Measurements from ENCODE around the gene ANKRD18B.
"Not testable (repeated sequence)": the region's sequence is repeated elsewhere in the genome, so short reads cannot be mapped to it uniquely, and the experiment has no call there.

DNA sequence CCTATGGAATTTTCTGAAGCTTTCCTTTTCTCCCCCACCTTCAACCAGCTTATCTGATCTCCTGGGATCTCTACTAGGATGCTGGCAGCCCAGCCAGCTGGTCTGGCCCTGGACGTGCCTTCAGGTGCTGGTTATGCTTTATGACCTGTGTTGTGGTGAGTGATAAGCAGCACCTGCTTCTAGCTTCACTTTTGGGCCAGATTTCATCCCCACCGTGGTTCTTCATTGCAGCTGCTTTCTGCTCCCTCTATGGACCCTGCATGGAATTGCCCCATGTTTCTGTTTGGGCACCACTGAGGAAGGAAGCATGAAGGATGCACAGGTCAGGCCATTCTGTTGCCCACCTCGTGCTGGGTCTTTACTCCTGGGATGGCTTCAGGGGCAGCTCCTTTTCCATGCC is 80.2 kb downstream of the ANKRD18B start:
- TF ChIP-seq, protein P1, sequence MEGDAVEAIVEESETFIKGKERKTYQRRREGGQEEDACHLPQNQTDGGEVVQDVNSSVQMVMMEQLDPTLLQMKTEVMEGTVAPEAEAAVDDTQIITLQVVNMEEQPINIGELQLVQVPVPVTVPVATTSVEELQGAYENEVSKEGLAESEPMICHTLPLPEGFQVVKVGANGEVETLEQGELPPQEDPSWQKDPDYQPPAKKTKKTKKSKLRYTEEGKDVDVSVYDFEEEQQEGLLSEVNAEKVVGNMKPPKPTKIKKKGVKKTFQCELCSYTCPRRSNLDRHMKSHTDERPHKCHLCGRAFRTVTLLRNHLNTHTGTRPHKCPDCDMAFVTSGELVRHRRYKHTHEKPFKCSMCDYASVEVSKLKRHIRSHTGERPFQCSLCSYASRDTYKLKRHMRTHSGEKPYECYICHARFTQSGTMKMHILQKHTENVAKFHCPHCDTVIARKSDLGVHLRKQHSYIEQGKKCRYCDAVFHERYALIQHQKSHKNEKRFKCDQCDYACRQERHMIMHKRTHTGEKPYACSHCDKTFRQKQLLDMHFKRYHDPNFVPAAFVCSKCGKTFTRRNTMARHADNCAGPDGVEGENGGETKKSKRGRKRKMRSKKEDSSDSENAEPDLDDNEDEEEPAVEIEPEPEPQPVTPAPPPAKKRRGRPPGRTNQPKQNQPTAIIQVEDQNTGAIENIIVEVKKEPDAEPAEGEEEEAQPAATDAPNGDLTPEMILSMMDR (IDR thresholded peaks at IDR 0.05), result not testable (repeated sequence)
- not testable (repeated sequence) for TF ChIP-seq POLR2A (IDR thresholded peaks at IDR 0.05)
